H9 (cell line): Measurements from ENCODE around the gene IGF1R. TPM values are rescaled to one million over a fixed set of nuclear protein-coding genes. Genes with fewer than 3 reads are reported as not detected.

Source experiments
- DNase-seq: peaks from one replicate; pipeline ENCODE4 v3.0.0-alpha.2; 2017
- H2AFZ ChIP-seq: one replicate; pipeline ENCODE4 v1.6.1; 2013; ENCODE audit warnings: mild to moderate bottlenecking, low read length, control low read depth, moderate library complexity
- H2AK5ac ChIP-seq: 2 replicates; pipeline ENCODE4 v1.6.1; 2013; ENCODE audit warnings: low read length, control low read depth, mixed read lengths; ENCODE audit not compliant: insufficient read length
- H2BK120ac ChIP-seq: one replicate; pipeline ENCODE4 v1.6.1; 2013; ENCODE audit warnings: low read depth, mild to moderate bottlenecking, low read length, control low read depth, inconsistent platforms; ENCODE audit not compliant: poor library complexity, severe bottlenecking
- H2BK12ac ChIP-seq: 2 replicates; pipeline ENCODE4 v1.6.1; 2013; ENCODE audit warnings: low read length, control low read depth, mixed read lengths, low read depth; ENCODE audit not compliant: insufficient read length
- H2BK15ac ChIP-seq: 2 replicates; pipeline ENCODE4 v1.6.1; 2013; ENCODE audit warnings: low read depth, low read length, control low read depth
- H2BK20ac ChIP-seq: one replicate; pipeline ENCODE4 v1.6.1; 2013; ENCODE audit warnings: low read depth, mild to moderate bottlenecking, low read length, control low read depth, inconsistent platforms; ENCODE audit not compliant: poor library complexity, severe bottlenecking
- H2BK5ac ChIP-seq: 2 replicates; pipeline ENCODE4 v1.6.1; 2013; ENCODE audit warnings: low read length, control low read depth, mixed read lengths; ENCODE audit not compliant: insufficient read length
- H3K14ac ChIP-seq: 2 replicates; pipeline ENCODE4 v1.6.1; 2013; ENCODE audit warnings: low read length, control low read depth; ENCODE audit not compliant: insufficient read depth
- H3K18ac ChIP-seq: 2 replicates; pipeline ENCODE4 v1.6.1; 2013; ENCODE audit warnings: low read depth, mild to moderate bottlenecking, mixed read lengths, low read length, control low read depth; ENCODE audit not compliant: insufficient read length
- H3K23ac ChIP-seq: 2 replicates; pipeline ENCODE4 v1.6.1; 2013; ENCODE audit warnings: low read length, control low read depth, mixed read lengths, low read depth; ENCODE audit not compliant: insufficient read length
- H3K23me2 ChIP-seq: 2 replicates; pipeline ENCODE4 v1.6.1; 2013; ENCODE audit warnings: low read depth, mild to moderate bottlenecking, mixed read lengths, low read length, control low read depth; ENCODE audit not compliant: insufficient read length, poor library complexity, severe bottlenecking
- H3K27ac ChIP-seq: 2 replicates; pipeline ENCODE4 v1.5.1; 2013; ENCODE audit warnings: low read length, control low read depth, mixed read lengths, low read depth; ENCODE audit not compliant: insufficient read length
- H3K27me3 ChIP-seq: 2 replicates; pipeline ENCODE4 v1.6.1; 2013; ENCODE audit warnings: low read length, control low read depth, inconsistent platforms; ENCODE audit not compliant: insufficient read depth
- H3K4ac ChIP-seq: 2 replicates; pipeline ENCODE4 v1.6.1; 2013; ENCODE audit warnings: low read depth, mild to moderate bottlenecking, control low read depth, inconsistent platforms, low read length, moderate library complexity
- H3K4me1 ChIP-seq: 2 replicates; pipeline ENCODE4 v1.6.1; 2013; ENCODE audit warnings: low read length, control low read depth, inconsistent platforms; ENCODE audit not compliant: insufficient read depth
- H3K4me2 ChIP-seq: 2 replicates; pipeline ENCODE4 v1.6.1; 2013; ENCODE audit warnings: low read length, control low read depth, mixed read lengths; ENCODE audit not compliant: insufficient read length, insufficient read depth
- H3K56ac ChIP-seq: 2 replicates; pipeline ENCODE4 v1.6.1; 2013; ENCODE audit warnings: low read depth, mild to moderate bottlenecking, mixed read lengths, low read length, control low read depth; ENCODE audit not compliant: insufficient read length
- H3K79me1 ChIP-seq: 2 replicates; pipeline ENCODE4 v1.6.1; 2013; ENCODE audit warnings: low read depth, mild to moderate bottlenecking, moderate library complexity, low read length, control low read depth, inconsistent platforms; ENCODE audit not compliant: insufficient read depth, poor library complexity, severe bottlenecking
- H3K79me2 ChIP-seq: 2 replicates; pipeline ENCODE4 v1.6.1; 2013; ENCODE audit warnings: low read length, control low read depth, inconsistent platforms; ENCODE audit not compliant: insufficient read depth
- H3K9ac ChIP-seq: 2 replicates; pipeline ENCODE4 v1.6.1; 2013; ENCODE audit warnings: low read length, control low read depth, mixed read lengths; ENCODE audit not compliant: insufficient read length; ENCODE audit errors: extremely low read depth
- H3K9me3 ChIP-seq: one replicate; pipeline ENCODE4 v1.6.1; 2013; ENCODE audit warnings: low read depth, low read length, inconsistent platforms; ENCODE audit not compliant: control insufficient read depth
- H3T11ph ChIP-seq: one replicate; pipeline ENCODE4 v1.6.1; 2013; ENCODE audit warnings: mild to moderate bottlenecking, low read length, control low read depth, inconsistent platforms
- H4K20me1 ChIP-seq: one replicate; pipeline ENCODE4 v1.6.1; 2013; ENCODE audit not compliant: control insufficient read depth, insufficient read length, insufficient read depth
- H4K5ac ChIP-seq: 2 replicates; pipeline ENCODE4 v1.6.1; 2013; ENCODE audit warnings: low read depth, mild to moderate bottlenecking, mixed read lengths, low read length, control low read depth; ENCODE audit not compliant: insufficient read length
- H4K8ac ChIP-seq: replicated peaks from 2 replicates; pipeline ENCODE4 v1.6.1; 2013; ENCODE audit warnings: low read length, control low read depth, mixed read lengths, low read depth; ENCODE audit not compliant: insufficient read length
- H4K91ac ChIP-seq: 2 replicates; pipeline ENCODE4 v1.6.1; 2013; ENCODE audit warnings: low read depth, mild to moderate bottlenecking, moderate library complexity, mixed read lengths, low read length, control low read depth; ENCODE audit not compliant: insufficient read length
- H3K27ac Mint-ChIP-seq, 3 experiments: 2 replicates in 2 of 3; 3 replicates in 1 of 3; pipeline ENCODE4 v1.8.0; 2020 to 2021; ENCODE audit warnings: mixed read lengths in 3 of 3, mild to moderate bottlenecking in 1 of 3, moderate library complexity in 1 of 3
- H3K27me3 Mint-ChIP-seq: 2 replicates; pipeline ENCODE4 v1.8.0; 2021; ENCODE audit warnings: low read depth, mild to moderate bottlenecking, moderate library complexity, mixed read lengths
- H3K36me3 Mint-ChIP-seq, 3 experiments: 2 replicates in 2 of 3; 3 replicates in 1 of 3; pipeline ENCODE4 v1.8.0; 2020 to 2021; ENCODE audit warnings: low read depth in 3 of 3, mixed read lengths in 3 of 3; ENCODE audit not compliant: insufficient read depth in 1 of 3
- H3K4me1 Mint-ChIP-seq, 2 experiments: 2 replicates each; pipeline ENCODE4 v1.8.0; 2020; ENCODE audit warnings: mixed read lengths in 2 of 2
- H3K4me3 Mint-ChIP-seq, 2 experiments: 2 replicates in 1 of 2; 3 replicates in 1 of 2; pipeline ENCODE4 v1.8.0; 2020 to 2021; ENCODE audit warnings: mild to moderate bottlenecking in 2 of 2, mixed read lengths in 2 of 2, moderate library complexity in 1 of 2
- H3K9me3 Mint-ChIP-seq, 2 experiments: 2 replicates in 1 of 2; 3 replicates in 1 of 2; pipeline ENCODE4 v1.8.0; 2020; ENCODE audit warnings: mild to moderate bottlenecking in 2 of 2, mixed read lengths in 2 of 2, moderate library complexity in 1 of 2
- WGBS: extraction: QIAGEN DNeasy Blood & Tissue Kit; methylation state at CpG from one replicate; pipeline ENCODE4 v1.1.7; 2013; ENCODE audit warnings: missing lambda C conversion rate, low lambda C conversion rate, mixed read lengths; ENCODE audit not compliant: insufficient read length; ENCODE audit errors: extremely low coverage; 5-methylcytosine and 5-hydroxymethylcytosine counted together
- total RNA-seq: library from RNA; stranded (reverse); gene quantifications from 2 replicates; pipeline ENCODE4 v1.2.1, GENCODE V29; 2021
- TF ChIP-seq, protein P1 (sequence below): fragments of 200-600 bp; sonication (generic); conservative IDR thresholded peaks from 3 replicates; pipeline ENCODE4 v1.8.0; 2021; ENCODE audit warnings: antibody characterized with exemption, mild to moderate bottlenecking

Gene IGF1R
- total RNA-seq, 1 experiment from 2014 or later, result 70.0 TPM

DNA sequence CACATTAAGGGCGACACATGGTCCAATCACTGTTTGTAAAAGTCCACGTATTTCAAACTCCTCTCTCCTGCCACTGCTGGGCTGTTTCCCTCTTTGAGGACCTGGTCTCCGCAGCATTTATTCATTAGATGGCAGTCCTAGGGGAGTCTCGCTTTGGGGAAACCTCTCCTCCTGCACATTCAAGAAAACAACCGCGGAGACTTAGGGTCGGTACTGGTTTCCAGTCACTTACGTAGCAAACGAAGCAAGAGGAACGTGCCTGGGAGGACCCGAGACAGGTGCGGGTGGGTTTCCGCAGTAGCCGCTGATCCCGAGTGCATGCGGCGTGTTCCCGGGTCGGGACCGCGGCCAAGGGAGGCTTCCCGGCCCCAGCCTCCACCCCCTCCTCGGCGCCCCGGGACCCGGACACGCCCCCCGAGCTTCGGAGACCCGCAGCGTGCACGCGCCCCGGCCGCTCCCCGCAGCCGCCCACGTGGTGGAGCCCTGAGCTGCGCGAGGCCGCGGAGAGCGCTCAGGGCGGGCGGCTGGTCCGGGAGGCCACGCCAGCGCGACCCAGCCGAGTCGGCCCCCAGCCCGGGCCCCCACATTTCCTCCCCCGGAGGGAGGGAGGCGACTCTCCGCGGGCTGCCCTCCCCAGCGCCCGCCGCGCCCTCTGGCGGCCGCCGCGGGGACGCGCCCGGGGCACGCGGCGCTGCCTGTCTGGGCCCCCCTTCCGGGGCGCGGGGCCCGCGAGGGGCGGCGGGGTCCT lies 1.1 kb upstream of the IGF1R start:
- H3K27ac ChIP-seq, result peak overlapping the region; percentile 13

More for the DNA sequence above, 1.1 kb upstream of the IGF1R start:
- Mint-ChIP-seq H3K27ac (peak overlapping the region; percentile 69 to 96 (median 90); a peak in 6 of 7 replicates), H3K36me3 (no peaks in the 10 kb centered on the region; a peak in 1 of 7 replicates), H3K27me3 (peaks cover 2% of the 10 kb centered on the region; the same call in 1 of the 2 replicates), H3K4me1 (peaks cover 27 to 28% of the 10 kb centered on the region in 2 experiments), H3K4me3 (peak overlapping the region; percentile 82 to 89), H3K9me3 (no peaks in the 10 kb centered on the region; a peak in 1 of 5 replicates)
- Histone ChIP-seq H2AK5ac (no peak overlapping the region), H3K9me3 (no peaks in the 10 kb centered on the region), H3K14ac (peak overlapping the region; percentile 68), H2BK20ac (no peak overlapping the region), H3T11ph (no peak overlapping the region), H3K27me3 (no peaks in the 10 kb centered on the region), H4K20me1 (no peaks in the 10 kb centered on the region), H2AFZ (peak overlapping the region; percentile 26), H3K9ac (peak overlapping the region; percentile 81), H3K79me1 (no peaks in the 10 kb centered on the region), H3K4ac (no peak overlapping the region), H3K4me1 (no peaks in the 10 kb centered on the region; the same call in 1 of the 2 replicates), H2BK120ac (no peak overlapping the region), H3K18ac (peak overlapping the region; percentile 89), H4K8ac (no peak overlapping the region), H3K4me2 (peak overlapping the region; percentile 75), H3K79me2 (peaks cover 25% of the 10 kb centered on the region; the same call in 1 of the 2 replicates), H3K23ac (no peak overlapping the region), H4K91ac (no peak overlapping the region), H3K23me2 (peaks cover 22% of the 10 kb centered on the region), H3K56ac (no peak overlapping the region), H2BK12ac (no peak overlapping the region), H2BK15ac (no peak overlapping the region), H4K5ac (no peak overlapping the region), H2BK5ac (no peak overlapping the region)
- DNase-seq, result peak; percentile 87
- no CpG with 5 or more reads among the region's 77 CpGs for WGBS
- TF ChIP-seq, protein P1, sequence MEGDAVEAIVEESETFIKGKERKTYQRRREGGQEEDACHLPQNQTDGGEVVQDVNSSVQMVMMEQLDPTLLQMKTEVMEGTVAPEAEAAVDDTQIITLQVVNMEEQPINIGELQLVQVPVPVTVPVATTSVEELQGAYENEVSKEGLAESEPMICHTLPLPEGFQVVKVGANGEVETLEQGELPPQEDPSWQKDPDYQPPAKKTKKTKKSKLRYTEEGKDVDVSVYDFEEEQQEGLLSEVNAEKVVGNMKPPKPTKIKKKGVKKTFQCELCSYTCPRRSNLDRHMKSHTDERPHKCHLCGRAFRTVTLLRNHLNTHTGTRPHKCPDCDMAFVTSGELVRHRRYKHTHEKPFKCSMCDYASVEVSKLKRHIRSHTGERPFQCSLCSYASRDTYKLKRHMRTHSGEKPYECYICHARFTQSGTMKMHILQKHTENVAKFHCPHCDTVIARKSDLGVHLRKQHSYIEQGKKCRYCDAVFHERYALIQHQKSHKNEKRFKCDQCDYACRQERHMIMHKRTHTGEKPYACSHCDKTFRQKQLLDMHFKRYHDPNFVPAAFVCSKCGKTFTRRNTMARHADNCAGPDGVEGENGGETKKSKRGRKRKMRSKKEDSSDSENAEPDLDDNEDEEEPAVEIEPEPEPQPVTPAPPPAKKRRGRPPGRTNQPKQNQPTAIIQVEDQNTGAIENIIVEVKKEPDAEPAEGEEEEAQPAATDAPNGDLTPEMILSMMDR, result peak; percentile 66; the same call in 2 of the 3 replicates
